Stimulated activated CD8-positive, alpha-beta memory T cell treated with anti-CD3 and anti-CD28 coated beads, Interleukin-2, amount 100 ng/mL, for 1 hour (primary cell): ENCODE measurements around the gene SAMD3.
"Not testable (repeated sequence)": the region's sequence is repeated elsewhere in the genome, so short reads cannot be mapped to it uniquely, and the experiment has no call there.

Experiments
- DNase-seq, 2 donors: peaks; one replicate each; pipeline ENCODE4 v3.0.0-alpha.2; 2020; ENCODE audit warnings: low read depth in 2 of 2

Gene SAMD3

DNA sequence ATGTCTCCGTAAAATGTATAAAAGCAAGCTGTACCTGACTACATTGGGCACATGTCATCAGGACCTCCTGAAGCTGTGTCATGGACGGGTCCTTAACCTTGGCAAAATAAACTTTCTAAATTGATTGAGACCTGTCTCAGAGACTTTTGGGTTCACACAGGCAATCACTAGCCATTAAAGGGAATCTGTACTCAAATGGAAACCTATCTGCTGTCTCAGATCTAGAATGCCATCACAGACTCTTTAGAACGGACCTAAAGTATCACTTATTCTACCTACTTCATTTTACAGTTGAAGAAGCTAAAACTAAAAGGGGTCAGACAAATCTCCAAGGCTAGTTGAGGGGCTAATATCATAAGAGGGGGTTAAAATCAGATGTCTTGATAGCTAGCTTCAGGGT is 11.1 kb downstream of the SAMD3 start:
- DNase-seq: no peak

DNA sequence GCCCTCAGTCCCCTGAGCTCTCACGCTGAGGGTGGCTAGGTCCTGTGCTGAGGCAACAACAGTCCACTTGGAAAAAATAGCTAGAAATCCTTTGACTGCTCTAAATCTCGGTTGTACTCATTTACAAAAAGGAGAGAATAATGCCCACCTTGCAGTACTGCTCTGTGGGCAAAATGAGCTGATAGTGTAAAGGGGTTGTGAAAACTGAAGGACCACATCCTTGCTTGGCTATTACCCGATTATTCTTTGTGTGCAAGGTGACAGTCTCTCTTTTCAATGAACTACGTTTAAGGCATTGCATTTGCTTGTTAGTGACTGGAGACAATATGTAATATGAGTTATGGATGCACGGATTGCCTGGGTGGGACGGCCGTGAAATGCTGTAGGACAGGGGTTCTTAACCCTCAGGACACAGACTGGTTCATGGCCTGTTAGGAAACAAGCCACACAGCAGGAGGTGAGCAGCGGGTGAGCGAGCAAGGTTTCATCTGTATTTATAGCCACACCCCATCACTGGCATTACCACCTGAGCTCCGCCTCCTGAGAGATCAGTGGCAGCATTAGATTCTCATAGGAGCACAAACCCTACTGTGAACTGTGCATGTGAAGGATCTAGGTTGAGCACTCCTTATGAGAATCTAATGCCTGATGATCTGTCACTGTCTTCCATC is 14.6 kb downstream of the SAMD3 start:
- DNase-seq: no peak

DNA sequence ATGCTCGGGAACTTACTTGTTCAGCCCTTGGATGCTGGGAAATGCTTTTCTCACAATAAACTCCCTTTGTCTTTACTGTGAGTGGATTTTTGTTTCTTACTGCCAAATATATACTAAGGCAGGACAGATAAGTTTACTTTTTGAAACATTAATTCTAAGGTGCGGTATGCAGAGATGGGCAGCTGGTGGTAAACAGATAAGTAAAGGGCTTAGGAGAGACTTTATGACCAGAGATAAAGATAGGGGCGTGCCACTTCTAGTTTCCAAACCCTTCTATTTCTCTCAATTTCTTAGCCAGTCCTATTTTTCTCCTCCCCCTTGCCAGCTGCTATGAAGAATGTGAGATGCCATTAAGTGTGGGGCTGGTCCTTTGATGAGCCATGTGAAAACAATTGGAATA is 16.3 kb downstream of the SAMD3 start:
- DNase-seq: no peak

DNA sequence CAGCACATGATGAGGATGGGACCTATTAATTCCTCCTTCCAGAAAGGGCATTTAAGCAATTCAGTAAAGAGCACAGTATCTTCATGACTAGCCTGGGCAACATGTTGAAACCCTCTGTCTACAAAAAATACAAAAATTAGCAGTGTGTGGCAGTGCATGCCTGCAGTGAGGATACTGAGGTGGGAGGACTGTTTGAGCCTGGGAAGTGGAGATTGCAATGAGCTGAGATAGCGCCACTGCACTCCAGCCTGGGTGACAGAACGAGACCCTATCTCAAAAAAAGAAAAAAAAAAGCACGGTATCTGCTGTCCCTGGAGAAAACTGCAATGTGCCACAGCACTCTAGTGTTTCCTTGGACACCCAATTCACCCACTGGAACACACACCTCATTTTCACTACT is 18.4 kb downstream of the SAMD3 start:
- DNase-seq: no peak

DNA sequence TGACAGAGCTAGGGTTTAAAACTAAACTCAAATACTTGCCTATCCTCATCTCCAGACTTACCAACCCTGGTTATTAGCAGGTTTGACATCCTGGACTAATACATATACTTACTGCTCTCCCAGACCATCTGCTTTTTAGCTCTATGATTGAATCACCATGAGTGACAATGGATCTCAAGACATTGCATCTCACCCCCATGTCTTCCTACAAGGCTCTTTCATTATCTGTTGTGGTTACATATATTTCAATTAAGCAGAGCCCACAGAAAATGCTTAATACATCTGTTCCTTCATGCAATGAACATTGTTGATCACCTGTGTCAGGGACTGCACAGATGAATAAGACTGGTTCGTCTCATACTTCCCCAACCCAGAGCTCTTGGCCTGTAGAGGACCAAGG is 19.4 kb downstream of the SAMD3 start:
- DNase-seq: no peak

DNA sequence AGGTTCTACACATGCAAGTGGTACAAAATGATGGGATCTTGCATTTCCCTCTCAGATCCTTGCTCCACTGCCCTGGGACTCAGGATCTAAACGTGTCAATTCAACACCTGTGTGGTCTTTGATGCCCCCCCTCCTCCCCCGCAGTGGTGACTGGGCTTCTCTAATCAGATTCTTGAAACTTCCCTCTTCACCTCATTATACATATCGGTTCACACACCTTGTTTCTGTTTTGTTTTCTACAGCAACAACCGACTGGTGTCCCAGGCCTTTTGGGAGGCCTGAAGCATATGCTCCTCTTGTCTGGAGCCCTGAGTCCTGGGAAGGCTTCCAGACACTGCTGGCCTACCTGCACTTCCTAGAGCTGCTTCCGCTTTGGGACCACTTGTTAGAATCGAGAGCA is 20.0 kb downstream of the SAMD3 start:
- no peak for DNase-seq

DNA sequence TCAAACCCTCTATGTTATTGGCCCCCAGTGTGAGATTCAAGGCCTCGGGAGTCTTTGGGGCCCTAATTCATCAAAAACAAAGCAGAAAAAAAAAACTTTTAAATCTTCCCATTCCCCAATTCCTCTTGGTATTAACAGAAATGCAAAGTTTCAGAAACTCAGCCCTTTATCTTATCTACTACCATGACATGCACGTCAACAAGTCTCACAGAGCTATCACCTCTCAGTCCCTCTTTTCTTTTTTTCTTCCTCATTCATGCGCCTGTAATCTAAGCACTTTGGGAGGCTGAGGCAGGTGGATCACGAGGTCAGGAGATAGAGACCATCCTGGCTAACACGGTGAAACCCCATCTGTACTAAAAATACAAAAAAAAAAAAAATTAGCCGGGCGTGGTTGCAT is 22.7 kb downstream of the SAMD3 start:
- DNase-seq: no peak

DNA sequence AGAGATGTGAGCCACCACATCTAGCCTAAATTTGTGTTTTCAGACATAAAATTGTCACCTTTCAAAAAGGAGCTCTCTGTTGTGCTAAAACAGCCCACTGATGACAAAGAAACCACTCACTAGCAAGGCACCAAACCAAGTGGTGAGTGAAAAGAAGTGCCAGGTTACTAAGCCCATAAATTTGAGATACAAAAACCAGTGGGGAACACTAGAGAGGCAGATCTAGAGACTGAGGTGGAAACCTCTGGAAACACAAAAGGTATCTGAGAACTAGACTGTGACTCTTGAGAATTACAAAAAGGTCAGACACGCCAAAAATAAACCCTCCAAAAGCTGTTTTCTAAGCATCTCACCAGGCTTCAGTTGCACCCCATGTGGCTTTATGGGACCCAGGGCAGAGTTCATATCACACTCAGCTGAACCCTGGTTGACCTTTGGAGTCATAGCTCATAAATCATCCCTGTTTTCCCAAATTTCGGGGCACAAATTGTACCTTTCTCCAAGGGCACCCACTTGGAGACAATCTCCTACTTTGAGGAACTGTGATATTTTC is 24.2 kb downstream of the SAMD3 start:
- no peak for DNase-seq

DNA sequence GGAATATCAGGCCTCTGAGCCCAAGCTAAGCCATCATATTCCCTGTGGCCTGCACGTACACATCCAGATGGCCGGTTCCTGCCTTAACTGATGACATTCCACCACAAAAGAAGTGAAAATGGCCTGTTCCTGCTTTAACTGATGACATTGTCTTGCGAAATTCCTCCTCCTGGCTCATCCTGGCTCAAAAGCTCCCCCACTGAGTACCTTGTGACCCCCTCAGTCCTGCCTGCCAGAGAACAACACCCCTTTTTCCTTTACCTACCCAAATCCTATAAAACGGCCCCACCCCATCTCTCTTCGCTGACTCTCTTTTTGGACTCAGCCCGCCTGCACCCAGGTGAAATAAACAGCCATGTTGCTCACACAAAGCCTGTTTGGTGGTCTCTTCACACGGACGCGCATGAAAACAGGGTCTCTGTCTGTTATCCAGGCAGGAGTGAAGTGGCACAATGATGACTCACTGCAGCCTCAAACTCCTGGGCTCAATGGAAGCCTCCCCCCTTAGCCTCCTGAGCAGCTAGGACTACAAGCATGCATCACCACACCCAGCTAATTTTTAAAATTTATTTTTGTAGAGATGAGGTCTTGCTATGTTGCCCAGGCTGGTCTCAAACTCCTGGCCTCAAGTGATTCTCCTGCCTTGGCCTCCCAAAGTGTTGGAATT is 24.8 kb downstream of the SAMD3 start:
- DNase-seq: not testable (repeated sequence)

DNA sequence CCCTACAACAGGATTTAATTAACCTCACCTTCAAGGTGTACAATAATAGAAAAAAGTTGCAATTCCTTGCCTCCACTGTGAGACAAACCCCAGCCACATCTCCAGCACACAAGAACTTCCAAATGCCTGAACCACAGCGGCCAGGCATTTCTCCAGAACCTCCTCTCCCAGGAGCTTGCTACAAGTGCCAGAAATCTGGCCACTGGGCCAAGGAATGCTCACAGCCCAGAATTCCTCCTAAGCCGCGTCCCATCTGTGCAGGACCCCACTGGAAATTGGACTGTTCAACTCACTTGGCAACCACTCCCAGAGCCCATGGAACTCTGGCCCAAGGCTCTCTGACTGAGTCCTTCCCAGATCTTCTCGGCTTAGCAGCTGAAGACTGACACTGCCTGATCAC is 28.3 kb downstream of the SAMD3 start:
- DNase-seq: not testable (repeated sequence)

DNA sequence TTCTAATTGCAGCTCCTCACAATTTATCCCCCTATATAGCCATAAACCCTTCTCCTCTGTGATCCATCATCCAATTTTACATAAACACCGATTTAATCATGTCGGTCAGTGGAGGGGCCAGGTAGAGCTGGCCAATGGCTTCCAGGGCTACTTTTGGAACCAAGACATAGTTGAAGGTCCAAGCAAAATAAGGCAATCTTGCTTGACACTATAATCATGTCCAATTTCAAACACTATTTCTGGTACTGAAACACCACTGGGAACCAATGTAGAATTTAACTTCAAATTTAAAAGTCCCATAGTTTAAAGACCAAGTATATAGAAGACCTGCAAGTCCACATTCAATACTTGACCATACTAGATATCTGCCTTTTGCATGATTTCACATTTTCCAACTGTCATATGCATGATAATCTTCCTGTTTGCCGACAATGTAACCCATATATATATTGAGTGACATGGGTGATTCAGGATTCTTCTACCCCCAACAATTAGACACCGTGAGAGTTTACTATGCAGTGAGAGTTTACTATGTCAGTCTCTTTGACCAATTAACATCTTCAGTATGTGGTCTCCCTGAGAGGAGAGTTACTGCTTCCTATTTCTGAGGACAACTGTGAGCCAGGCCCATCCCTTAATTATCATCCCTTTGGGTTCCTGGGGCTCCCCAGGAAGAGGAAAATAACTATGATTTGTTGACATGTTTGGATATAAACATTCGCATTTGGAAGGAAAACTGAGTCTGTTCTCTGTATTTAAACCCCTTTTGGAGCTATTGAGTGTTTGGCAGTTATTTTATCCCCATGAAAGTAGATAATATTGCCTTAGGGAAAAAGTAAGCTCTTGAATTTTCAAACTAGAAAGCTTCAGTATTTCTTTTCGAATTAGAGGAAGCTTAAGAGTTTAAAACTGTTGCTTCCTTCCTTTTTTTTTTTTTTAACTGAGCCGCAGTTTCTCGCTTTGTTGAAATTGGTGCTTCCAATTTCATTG is 31.8 kb downstream of the SAMD3 start:
- DNase-seq: no peak

DNA sequence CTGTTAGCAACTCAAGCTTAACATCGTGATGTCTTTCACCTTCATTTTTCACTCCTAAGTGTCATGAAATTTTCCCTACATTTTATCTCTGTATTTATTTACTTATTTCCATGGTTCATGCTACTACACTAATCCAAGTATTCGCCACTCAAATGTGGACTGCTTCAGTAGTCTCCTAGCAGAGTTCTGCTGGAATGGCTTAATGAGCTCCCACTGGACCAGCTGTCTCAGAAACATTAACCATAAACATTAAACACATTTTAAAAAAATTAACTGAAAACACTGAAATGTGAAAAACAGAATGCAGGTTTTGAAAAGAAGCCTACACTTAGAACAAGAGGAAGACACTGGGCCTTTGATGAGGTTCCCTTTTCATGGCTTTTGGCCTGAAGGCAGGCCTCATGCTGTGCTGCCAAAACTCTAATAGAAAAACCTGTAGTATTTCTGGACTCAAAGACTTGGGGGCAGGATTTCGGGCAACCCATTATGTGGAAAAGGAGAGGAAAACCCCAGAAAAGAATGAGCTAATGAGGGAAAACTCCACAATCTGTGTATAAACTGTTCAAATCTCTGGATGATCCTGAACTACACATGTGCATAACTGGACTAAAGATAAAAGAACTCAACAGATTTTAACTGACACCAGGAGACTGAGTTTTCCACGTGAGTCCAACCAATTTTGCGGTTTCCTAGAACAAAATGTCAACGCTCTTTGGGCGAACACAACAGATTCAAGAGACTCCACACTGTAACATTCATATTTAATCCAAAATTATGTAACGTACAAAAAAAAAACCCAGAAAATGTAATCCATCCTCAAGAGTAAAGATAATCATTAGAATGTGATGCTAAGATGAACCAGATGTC is 33.0 kb downstream of the SAMD3 start:
- DNase-seq: no peak

DNA sequence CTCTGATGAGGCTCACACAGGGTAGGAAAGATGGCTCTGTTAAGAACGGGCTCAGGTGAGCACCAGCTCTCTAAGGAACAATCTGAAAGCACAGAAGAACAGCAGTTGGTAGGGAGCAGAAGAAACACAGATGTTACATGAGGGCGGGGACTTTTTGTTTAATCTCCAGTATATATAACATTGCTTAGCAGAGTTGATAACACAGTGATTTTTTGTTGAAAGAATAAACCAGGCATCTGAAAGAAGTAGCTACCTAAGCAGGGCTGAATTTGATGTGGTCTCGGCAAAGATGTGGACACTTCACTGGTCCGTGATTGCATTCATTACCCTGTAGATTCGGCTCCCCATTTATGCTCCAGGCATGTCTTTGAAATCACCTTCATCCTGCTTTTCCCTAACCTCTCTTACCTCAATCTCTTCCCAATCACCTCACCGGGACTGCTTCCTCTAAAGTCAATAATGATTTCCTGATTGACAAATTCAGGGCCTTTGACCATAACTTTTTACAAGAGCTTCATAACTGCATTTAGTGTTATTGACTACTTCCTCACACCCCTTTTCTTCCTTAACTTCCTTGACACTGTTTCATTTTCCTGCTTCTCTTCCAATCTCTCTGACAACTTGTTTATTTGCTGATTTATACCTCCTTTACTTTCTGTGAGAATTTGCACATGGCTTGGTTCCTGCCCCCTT is 34.4 kb downstream of the SAMD3 start:
- no peak for DNase-seq

DNA sequence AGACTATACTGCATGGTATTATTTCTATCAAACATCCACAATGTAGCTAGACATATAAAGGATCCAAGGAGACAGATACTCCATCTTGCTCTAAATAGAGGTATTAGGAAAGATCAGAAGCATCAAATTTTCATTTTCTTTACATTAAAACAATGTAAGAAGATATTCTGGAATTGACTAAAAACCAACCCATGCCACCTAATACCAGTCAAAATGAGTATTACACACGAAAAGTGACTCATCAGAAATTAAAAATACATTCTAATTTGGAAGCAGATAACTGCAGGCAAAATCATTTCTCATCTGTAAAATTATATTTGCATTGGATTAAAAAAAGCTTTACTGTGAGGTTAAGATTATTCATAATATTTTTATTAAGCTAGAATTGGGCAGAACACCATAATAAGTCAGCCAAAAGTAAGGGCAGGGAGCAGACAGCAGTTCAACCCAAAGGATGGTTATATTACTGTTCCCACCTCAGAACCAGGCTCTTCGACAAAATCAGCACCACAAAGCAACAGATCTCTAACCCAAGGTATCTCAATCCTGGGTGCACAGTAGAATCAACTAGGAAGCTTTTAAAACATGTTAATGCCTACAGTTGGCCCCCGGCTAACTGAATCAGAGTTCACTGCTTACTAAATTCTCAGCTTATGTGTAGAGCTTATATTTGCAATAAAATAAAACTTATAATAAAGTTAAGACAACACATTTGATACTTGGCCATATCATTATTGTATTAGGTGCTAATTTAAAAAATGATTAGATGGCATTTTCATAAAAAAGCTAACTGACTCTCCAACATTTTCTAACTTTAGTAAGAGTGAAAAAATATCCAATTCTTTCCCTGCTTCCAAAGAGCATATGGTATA is 35.2 kb downstream of the SAMD3 start:
- DNase-seq: no peak

DNA sequence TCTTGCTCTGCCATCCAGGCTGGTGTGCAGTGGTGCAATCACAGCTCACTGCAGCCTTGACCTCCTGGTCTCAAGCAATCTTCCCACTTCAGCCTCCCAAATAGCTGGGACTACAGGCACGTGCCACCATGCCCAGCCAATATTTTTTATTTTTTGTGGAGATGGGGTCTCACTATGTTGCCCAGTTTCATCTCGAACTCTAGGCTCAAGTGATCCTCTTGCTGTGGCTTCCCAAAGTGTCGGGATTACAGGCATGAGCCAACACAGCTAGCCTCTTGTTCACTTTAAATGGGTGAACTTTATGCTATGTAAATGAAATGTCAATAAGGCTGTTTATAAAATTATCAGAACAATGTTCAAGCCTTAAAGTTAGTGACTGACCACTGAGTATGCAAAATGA is 37.1 kb downstream of the SAMD3 start:
- no peak for DNase-seq

DNA sequence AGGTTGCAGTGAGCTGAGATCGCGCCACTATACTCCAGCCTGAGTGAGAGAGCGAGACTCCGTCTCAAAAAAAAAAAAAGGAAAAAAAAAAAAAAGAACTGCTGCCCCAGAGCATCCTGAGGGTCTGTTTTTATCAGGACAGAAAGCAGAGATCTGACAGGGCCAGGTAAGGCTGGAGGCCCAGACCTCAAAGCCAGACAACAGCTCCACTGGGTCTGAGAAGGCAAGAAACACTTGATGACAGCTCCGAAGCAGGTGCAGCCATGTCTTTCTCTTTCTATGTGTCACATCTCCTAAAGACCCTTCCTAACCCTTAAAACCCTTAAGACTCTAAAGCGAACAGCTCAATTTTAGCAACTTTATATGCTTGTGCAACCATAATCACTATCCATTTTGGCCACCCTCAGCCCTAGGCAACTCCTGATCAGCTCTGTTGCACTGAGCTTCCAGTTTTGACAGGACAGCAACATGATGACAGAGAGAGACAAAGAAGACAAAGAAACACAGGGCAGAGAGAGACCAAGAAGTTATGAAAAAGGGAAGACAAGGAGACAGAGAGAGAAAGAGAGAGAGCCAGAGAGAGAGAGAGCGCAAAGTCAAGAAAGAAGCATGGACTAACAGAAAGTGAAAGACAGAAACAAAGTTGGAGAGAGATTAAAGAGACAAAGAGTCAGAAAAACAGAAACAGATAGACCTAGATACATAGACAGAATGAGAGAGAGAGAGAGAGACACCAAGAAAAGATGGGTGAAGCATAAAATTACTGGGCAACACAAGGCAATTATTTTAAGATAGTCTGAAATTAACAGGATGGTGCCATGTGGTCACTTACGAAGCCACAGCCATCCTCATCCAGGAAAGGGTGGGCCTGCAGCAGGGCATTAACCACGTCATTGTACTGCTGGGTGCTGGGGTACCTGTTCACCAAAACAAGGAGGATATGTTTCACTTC is 39.2 kb downstream of the SAMD3 start:
- no peak for DNase-seq

DNA sequence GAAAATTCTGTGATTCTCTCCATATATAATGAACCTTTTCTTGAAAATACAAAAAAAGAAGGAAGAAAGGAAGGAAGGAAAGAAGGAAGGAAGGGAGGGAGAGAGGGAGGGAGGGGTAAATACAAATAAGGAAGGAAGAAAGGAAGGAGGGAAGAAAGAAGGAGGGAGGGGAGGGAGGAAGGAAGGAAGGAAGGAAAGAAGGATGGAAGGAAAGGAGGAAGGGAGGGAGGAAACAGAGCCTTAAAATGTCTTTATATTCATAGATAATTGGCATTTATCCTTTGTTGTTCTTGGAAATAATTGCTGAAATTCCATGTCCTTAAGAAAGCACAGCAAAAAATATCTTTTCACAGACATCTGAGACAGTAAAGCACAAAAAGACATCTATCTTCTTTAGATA is 40.3 kb downstream of the SAMD3 start:
- no peak for DNase-seq

DNA sequence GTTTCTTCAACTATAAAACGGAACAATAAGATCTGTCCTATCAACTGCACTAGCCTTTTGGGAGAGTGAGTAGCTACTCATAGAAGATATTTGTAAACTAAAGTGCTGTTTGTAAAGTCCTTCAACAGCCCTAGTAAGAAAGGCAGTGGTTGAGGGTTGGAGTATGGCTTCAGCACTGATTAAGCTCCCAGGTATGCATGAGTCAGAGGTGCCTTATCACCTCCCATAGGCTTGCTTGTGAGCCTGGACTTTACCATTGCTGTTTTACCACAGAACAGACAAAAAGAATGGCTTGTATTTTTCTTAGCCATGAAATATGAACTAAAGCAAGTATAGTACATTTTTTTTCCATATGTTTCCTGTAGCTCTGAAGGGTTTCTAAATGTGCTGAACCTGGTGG is 44.1 kb downstream of the SAMD3 start:
- no peak for DNase-seq

DNA sequence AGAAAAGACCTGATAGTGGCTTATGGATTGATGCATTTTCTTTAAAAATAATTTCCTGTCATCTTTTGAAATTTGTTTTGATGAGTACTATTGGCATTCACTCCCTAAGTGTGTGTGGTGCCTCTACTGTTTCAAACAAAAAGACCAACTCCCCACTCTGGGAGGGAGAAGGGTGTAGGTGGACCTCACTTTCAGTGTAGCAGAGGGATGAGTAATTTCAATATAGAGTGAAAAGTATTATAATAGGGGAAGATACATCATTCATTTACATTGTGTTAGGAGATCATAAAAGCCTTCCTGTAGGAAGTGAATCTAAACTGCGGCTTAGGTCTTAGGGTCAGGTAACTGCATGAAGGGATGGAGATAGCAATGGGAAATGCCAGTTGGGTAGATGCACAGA is 46.4 kb downstream of the SAMD3 start:
- DNase-seq: no peak
